ENCODE results near the gene ABI3BP. TPM values are rescaled to one million over a fixed set of nuclear protein-coding genes. Genes with fewer than 3 reads are reported as not detected.

ABI3BP gene
- polyA plus RNA-seq, 1 experiment: 16.3 TPM

DNA sequence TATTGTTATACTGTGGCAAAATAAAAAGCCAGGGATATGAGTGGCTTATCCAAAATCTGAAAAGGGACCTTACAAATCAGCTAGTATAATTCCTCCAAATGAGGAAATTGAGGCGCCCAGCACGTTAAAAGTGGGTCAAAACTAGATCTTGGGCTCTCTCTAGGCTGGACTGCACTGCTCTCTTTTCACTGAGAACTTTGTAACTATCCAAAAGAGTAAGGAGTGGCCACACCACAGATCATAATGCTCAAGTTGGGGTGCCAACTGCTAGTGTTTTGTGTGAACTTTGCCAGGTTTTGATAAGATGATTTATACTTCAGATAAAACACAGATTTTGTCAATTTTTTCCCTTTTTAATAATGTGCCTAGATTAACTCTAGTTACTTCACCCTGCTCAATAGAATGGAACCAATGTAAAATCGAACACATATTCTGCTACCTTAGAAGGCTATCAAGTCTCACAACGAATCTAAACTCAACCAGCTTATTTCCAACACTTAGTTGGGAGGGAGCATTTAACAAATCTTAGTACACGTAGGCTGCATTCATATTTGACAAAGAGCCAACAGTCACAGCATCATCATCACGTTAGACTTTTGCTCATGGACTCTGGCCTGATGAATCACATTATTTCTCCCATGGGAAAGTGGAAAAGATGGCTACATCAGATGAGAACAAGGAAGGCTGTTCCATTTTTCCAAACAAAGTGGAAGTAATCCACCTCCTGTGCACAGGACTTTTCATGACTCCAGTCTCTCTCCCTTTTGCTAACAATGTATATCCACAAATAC, 64.4 kb downstream of the ABI3BP start:
- ChIA-PET POLR2A (no interaction called here), CTCF (interaction anchor here (0.8 kb wide), 2 partner anchors 12 to 26 kb away, joined by 3 read pairs; no protein-coding TSS in a partner anchor)
- Histone ChIP-seq H3K27me3 (ENCODE audit: control insufficient read depth, insufficient read depth, low read length) (no peaks in the 10 kb centered on the region), H3K36me3 (ENCODE audit: control insufficient read depth, insufficient read depth, low read length) (no peaks in the 10 kb centered on the region), H3K4me3 (ENCODE audit: low read depth, low read length) (no peak overlapping the region)
- TF ChIP-seq, protein P1, sequence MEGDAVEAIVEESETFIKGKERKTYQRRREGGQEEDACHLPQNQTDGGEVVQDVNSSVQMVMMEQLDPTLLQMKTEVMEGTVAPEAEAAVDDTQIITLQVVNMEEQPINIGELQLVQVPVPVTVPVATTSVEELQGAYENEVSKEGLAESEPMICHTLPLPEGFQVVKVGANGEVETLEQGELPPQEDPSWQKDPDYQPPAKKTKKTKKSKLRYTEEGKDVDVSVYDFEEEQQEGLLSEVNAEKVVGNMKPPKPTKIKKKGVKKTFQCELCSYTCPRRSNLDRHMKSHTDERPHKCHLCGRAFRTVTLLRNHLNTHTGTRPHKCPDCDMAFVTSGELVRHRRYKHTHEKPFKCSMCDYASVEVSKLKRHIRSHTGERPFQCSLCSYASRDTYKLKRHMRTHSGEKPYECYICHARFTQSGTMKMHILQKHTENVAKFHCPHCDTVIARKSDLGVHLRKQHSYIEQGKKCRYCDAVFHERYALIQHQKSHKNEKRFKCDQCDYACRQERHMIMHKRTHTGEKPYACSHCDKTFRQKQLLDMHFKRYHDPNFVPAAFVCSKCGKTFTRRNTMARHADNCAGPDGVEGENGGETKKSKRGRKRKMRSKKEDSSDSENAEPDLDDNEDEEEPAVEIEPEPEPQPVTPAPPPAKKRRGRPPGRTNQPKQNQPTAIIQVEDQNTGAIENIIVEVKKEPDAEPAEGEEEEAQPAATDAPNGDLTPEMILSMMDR (IDR thresholded peaks at IDR 0.05; ENCODE audit: insufficient read depth, low read depth, low read length): no peak
- no peak for DNase-seq (ENCODE audit: low read depth)

DNA sequence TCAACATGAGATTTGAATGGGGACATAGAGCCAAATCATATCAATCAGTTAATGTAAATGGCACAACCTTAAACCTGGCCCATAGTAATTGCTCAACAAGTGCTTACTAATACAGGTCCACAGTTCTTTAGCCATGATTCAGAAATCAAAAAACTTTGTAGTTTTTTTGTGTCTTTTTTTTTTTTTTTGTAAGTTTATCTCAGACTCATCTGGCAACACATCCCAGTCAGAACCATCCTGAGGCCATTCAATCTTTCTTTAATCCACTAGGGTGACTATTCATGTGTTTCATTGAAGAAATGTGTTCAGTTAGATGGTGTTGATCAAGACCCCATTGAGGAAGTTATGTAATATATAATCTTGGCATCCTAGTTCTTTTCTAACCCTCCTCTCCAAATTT, 65.4 kb downstream of the ABI3BP start:
- POLR2A ChIA-PET: no interaction called here
- no peaks in the 10 kb centered on the region for H3K27me3 ChIP-seq (ENCODE audit: control insufficient read depth, insufficient read depth, low read length)

DNA sequence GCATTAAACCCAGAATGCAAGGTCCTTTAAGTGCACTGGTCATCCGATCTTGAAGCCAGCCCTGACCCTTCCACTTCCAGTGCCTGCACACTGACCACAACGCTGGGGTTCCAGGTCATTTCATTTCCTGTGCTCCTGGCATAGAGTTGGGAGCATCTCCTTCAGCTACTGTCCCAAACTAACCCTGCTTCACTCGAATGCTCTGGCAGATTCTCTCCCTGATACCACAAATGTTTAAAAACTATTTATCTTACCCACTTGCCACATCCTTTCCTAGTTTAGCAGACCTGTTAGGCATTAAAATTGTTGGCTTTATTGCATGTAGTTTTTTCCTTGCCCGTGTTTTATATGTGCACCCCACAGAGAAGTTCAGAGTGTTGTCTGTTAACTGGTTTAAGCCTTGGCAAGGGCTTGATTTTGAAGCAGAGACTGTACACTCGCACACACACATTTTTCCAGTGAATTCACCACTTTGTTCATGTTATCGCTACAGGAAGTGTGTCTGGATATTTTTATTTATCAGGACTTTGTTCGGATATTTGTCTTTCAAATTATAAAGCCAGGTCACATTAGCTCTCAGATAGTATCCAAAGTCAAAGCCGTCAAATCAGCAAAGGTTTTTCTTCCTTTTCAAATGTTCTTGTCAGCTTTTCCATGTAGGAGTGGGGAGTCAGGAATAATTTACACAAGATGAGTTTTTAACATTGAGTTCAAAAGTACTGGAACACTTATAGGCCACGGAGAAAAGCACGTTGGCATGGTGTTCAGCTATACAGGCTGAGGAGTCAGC, 77.3 kb downstream of the ABI3BP start:
- TF ChIP-seq, protein P1 (IDR thresholded peaks at IDR 0.05; ENCODE audit: insufficient read depth, low read depth, low read length): no peak
- CTCF ChIA-PET: no interaction called here

More for the DNA sequence above, 65.4 kb downstream of the ABI3BP start:
- DNase-seq (ENCODE audit: low read depth): no peak
- Histone ChIP-seq H3K36me3 (ENCODE audit: control insufficient read depth, insufficient read depth, low read length) (no peaks in the 10 kb centered on the region), H3K4me3 (ENCODE audit: low read depth, low read length) (no peak overlapping the region)
- CTCF ChIA-PET: no interaction called here
- TF ChIP-seq, protein P1 (IDR thresholded peaks at IDR 0.05; ENCODE audit: insufficient read depth, low read depth, low read length): no peak

DNA sequence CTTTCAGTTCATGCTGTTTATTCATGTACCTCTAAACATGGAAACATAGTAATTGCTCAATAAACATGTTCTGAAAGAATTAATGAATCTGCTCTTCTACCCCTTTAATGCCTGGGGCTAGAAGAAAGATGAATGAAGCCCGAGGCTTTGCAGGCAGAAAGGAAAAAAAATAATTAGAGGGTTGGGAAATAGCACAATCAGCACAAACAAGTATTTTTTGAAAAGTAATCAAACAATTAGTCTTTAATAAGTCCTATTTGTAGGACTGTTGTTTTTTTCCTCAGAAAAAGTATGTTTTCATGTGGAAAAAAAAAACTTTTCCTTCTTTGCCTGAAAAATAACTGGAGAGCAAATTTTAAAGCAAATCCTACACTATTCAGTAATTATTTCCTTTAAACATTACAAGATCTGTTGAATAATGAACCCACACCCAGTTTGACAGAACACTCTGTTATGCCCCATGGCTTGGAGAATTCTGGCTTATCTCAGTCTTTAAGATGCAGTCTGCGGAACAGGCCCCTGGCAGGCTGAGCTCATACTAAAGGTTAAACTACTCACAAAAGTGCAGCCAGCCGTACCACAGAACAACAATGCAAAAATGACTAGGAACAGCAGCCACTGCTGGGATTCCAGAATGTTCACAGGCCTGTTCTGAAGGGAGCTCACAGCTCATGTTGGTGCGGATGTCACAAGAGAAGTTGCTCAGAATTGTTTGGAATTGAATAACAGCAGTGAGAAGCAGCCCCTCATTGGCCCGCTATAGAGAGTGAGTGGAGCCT, 79.2 kb downstream of the ABI3BP start:
- ChIA-PET POLR2A (no interaction called here), CTCF (no interaction called here)
- H3K36me3 ChIP-seq (ENCODE audit: control insufficient read depth, insufficient read depth, low read length): no peaks in the 10 kb centered on the region
- no peak for DNase-seq (ENCODE audit: low read depth)
- TF ChIP-seq, protein P1 (IDR thresholded peaks at IDR 0.05; ENCODE audit: insufficient read depth, low read depth, low read length): no peak
- H3K27me3 ChIP-seq (ENCODE audit: control insufficient read depth, insufficient read depth, low read length): no peaks in the 10 kb centered on the region
- no peak overlapping the region for H3K4me3 ChIP-seq (ENCODE audit: low read depth, low read length)

More for the DNA sequence above, 77.3 kb downstream of the ABI3BP start:
- H3K27me3 ChIP-seq (ENCODE audit: control insufficient read depth, insufficient read depth, low read length): no peaks in the 10 kb centered on the region
- no peaks in the 10 kb centered on the region for H3K36me3 ChIP-seq (ENCODE audit: control insufficient read depth, insufficient read depth, low read length)
- H3K4me3 ChIP-seq (ENCODE audit: low read depth, low read length): no peak overlapping the region
- no peak for DNase-seq (ENCODE audit: low read depth)
- POLR2A ChIA-PET: no interaction called here

All from BJ (cell line).